ENCODE results near the gene MKLN1.

MKLN1 gene

DNA sequence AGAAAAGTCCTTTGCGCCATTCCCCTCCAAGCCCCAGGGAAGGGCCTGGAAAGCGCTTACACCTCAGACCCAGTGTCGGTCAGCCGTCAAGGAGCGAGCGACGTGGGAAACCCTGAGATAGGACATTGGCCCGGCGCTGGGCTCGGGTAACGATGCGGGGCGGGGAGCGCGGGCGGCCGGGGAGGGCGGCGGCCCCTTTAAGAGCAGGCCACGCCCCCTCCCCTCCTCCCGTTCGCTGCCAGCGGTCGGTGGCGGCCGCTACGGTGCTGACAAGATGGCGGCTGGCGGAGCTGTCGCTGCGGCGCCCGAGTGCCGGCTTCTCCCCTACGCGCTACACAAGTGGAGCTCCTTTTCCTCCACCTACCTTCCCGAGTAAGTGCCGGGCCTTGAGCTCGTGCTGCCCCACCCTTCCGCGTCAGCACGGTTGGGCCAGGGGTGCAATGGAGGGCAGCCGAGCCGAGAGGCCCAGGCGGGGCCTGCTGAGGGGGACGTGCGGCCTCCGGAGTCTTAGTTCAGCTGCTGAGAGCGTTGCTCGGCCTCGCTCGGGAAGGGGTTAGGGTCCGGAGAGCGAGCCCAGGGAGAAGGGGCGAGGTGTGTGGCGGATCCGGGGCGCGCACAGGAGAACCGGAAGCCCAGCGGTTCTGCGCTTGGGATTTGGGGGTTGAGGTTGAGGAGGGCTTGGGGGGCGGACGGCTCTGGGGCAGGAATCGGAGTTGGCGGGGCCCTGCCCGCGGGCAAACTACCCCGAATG lies at the start of gene MKLN1:
TSS of gene MKLN1 (plus strand) at position 251 of the 751 bp plus-strand sequence. CDS start at position 275, 24 bp downstream.
- ATAC-seq, result peak; percentile 95 to 96

DNA sequence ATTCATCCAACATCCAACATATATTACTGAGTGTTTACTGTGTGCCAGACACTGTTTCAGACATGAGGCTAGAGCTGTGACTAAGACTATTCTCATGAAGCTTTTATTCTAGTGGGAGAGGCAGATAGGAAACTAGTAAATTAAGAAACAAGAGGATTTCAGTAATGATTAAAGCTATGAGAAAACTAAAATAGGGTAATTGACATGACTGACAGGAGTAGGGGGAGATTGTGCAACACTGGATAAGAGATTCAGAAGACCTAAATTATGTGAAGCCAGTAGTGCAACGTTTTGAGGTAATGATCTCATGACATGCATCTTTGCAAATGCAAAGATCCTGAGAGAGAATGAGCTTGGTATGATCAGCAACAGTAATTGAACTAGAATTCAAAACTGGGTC lies 48.6 kb upstream of the MKLN1 start:
- no peak for ATAC-seq

DNA sequence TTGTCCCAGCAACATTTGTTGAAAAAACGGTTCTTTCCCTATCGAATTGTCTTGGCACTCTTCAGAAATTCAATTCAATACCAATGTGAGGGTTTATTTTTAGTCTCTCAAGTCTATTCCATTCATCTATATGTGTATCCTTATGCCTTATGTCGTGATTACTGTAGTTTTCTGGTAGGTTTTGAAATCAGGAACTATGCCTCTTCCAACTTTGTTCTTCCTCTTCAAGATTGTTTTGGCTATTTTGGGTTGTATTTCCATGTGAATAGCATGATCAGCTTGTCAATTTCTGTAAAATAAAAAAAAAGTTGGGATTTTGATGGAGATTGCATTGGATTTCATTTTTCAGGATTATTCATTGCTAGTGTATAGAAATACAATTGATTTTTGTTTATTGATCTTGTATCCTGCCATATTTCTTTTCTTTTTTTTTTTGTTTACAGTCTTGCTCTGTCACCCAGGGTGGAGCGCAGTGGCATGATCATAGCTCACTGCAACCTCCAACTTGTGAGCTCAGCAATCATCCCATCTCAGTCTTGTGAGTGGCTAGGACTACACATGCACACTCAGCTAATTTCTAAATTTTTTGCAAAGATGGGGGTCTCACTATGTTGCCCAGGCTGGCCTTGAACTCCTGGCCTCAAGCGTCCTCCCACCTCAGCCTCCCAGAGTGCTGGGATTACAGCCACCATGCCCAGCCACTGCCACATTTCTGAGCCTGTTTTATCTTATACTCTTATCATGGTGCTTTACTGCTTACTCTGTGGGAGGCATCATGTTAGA lies 46.2 kb upstream of the MKLN1 start:
- no peak for ATAC-seq

DNA sequence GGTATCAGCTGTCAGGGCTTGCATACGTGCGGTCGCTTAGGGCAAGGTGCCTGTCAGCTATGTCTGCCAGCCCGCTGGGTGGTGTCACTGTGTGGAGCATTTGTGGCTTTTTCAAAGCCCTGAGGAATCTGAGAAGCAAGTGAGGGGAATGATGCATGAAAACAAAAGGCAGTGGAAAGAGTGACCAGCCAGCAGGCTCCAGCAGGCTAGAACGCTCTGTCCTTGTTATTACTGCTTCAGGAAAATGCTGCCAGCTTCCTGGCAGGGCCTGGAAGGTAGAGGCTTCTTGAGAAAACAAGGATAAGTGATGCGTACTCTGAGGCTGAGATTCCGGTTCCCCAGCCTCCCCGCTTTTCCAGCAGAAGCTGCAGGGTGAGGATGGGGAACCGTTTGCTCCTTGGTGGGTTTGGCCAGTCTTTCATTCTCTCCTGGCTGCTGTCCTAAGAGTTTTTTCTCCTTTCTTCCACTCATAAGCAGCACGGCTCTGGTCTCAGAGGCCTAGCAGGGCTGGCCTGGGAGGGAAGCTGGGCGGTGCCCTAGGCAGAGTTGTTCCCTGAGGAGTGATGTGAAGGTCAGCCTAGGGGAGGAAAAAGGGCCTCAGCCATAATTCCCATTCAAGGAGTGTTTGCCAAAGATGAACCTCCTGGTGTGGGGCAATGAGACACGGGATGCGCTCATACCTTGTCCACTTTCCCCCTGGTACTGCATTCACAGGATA lies 42.8 kb upstream of the MKLN1 start:
- ATAC-seq, result no peak

DNA sequence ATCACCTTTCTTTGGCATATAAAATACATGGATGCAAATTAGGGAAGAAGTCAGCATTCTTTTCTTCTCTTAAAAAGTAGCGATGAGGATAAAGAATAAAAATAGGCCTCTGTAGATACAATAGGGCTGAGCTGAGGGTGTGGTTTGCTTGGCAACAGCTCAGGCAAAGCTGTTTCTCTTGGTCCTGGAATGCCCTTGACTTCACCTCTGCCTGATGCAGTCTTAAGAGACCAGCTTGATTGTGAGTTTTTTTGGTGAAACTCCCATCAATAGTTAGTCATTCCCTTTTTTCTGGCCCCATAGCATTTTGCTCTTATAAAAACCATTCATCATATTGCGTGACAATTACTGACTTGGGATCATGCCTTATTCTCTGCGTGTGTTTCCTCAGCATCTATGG lies 42.1 kb upstream of the MKLN1 start:
- no peak for ATAC-seq

DNA sequence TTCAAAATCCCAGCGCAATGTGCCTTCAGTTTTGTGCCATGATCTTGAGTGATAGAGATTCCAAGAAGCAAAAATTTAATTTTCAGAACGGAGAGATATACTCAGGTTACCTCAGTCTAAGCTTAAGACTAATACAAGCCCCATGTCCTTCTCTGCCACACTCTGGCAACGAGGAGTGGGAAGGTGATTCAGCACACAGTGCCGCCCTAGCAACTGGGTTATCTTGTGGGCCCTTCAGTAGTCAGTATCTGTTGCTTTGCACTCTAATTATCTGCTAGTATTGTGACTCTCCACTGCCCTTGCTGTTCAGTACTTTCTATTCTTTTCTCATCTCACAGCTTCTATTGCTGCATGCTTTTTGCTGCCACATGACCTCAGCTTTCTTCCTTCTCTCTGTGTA lies 39.2 kb upstream of the MKLN1 start:
- ATAC-seq, result no peak

DNA sequence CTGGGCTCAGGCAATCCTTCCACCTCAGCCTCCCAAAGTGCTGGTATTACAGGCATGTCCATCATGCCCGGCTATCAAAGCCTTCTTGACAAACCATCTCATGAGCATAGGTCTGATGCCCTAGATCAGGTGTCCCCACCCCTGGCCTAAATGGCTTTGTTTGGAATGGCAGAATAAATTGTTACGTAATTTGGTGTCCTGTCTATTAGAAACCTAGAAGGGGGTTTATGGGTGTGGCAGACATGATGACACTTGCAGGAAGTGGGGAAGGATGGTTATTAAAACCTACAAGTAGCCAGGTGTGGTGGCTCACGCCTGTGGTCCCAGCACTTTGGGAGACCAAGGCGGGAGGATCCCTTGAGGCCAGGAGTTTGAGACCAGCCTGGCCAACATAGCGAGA lies 38.6 kb upstream of the MKLN1 start:
- ATAC-seq, result no peak

DNA sequence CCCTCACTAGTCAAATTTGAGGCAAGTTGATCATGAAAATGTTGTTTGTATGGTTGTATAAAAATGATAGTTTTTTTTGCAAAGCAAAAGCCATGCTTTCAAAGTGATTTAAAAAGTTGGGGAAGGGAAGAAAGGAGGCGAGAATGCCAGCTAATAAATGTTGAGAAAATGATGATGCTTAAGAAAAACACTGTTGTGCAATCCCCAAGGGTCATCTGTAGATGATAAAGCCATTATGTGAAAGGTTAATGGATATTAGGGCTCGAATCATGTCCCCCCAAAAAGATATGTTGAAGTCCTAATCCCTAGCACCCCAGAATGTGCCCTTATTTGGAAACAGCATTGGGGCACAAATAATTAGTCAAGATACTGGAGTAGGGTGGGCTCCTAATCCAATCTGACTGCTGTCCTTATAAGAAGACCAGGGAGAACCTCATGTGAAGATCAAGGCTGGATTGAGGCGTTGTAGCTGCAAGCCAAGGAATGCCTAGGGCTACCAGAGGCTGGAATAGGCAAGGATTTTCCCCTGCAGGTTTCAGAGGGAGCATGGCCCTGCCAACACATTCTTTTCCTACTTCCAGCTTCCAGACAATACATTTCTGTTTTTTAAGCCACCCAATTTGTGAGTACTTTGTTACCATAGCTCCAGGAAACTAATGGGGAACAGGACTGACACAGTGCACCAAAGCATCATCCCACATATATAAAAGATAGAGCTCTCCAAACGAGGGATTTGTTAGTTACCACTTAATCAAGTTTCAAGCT lies 35.4 kb upstream of the MKLN1 start:
- no peak for ATAC-seq

DNA sequence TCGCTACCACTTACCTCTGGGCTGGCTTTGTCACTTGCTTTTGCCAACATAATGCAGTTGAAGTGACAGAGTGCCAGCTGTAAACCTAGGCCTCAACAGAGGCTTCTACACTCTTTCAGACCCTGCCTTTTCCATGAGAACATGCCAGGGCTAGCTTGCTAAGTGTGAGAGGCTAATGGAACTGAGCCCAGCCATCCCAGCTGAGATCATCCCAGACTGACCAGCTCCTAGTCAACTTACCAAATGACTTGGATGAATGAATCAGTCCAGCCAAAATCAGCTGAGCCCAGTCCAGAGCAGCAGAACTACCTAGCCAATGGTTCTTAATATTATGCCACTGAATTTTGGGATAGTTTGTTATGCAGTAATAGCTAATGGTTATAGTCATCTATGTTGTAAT lies 34.7 kb upstream of the MKLN1 start:
- no peak for ATAC-seq

DNA sequence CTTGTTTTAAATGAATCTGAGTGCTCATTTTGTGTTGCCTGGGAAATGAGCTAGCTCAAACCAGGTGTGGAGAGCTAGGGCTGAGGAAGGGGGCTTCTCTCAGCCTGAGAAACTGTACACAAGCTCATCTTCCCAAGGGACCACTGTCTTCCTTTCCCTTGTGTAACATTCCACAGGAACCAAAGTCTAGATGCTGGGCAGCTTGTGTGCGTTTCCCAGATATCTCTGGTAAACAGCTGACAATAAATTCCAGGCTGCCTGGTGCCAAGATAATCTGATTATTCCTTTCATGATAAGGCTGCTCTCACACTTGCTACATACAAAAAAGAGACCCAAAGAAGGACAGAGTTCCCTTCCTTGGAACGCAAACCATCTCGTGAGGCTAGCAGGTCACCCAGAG lies 33.1 kb upstream of the MKLN1 start:
- no peak for ATAC-seq

DNA sequence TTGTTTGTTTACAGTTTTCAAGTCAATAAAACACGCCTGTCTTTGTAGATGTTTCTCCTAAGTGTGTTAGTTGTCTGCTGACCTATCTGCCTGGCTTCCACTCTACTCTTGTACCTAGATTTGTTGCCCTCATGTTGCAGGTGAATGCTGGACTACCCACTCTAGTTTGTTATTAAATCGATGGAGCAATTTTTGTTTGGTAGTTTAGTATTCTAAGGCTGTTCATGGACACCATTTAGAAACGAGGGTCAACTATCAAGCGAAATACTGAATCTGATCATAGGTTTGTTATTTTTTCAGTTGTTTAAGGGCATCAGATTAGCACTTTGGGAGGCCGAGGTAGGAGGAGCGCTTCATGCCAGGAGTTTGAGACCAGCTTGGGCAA lies 29.1 kb upstream of the MKLN1 start:
- no peak for ATAC-seq

DNA sequence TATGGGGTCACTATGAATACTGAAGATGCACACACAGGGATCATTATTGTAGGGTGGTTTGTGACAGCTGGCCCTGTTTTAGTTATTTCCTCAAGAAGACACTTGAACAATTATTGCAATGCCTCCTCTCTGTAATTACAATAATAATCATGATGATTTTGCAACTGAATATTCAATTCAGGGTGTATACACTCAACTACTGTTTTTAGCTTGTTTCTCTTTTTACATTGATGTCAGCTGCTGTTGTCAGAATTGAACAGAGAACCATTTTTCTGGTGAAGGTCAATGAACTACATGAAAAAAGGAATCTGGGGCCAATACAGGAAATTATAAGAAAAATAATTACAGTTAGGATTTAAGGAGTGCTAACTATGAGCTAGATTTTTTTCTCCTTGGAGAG lies 28.6 kb upstream of the MKLN1 start:
- no peak for ATAC-seq

DNA sequence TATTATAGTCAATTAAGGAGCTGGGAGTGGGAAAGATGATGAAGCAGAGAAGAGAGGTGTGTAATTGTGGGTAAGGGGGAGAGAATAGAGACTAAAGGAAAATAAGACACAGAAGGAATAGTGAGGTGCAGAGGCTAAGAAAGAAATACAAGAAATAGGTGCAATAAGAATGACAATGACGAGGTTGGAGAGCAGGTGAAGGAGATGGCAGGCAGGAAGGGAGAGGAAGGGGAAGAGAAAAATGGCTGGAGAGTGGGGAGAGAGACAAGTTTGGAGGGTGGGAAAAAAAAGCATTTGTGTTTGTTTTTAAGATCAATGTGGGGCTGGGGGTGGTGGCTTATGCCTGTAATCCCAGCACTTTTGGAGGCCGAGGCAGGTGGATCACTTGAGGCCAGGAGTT lies 27.6 kb upstream of the MKLN1 start:
- ATAC-seq, result no peak

DNA sequence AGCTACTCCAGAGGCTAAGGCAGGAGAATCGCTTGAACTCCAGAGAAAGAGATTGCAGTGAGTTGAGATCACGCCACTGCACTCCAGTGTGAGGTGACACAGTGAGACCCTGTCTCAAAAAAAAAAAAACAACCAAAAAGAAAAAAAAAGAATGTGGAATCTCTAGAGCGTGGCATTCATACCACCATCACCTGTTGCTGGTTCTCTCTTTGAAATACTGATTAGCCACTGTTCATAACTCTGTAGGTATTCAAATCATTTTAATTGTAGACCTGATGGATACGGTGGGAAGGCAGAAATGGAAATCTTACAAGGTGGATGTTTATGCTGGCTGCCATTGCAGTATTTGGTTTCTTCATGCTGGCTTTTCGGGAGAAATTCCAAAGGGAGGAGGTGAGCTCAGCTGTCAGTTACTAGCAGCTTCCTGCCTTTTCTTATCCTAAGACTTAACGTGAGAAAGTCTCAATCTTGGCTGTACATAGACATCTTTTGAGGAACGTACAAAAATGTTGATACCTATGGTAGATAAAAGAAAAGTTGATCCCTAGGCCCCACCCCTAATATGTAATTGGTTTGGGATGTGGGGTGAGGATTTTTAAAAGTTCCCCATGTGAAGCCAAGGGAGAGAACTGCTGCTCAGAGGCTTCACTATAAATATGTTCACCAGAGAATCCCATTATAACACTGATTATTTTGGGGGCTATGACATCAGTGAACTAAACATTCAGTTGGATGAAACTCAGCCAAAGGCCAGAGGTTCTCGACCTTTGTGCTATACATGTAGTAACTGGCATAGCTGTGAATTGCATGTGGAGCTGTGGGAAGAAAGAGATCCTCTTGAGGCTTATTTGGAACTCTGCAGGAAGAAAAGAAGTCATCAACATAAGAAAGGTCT lies 26.9 kb upstream of the MKLN1 start:
- ATAC-seq, result no peak

DNA sequence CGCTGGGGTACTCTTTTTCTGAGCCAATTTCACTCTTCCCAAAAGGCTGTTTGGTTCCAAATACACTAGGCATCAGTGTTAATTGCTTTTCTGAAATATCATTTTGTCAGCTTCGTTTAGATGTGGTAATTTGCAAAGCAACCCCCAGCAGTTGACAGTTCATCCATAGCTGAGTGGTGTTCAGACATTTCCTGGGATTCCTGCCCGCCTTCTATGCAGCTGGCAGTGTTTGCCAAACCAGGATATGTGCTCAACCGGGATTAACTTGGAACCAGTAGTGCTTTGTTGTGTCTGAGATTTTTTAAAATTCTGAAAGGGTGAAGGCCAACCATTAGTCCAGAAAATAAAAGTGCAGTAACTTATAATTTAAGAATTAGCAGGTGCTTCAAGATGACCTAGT lies 25.2 kb upstream of the MKLN1 start:
- ATAC-seq, result no peak

DNA sequence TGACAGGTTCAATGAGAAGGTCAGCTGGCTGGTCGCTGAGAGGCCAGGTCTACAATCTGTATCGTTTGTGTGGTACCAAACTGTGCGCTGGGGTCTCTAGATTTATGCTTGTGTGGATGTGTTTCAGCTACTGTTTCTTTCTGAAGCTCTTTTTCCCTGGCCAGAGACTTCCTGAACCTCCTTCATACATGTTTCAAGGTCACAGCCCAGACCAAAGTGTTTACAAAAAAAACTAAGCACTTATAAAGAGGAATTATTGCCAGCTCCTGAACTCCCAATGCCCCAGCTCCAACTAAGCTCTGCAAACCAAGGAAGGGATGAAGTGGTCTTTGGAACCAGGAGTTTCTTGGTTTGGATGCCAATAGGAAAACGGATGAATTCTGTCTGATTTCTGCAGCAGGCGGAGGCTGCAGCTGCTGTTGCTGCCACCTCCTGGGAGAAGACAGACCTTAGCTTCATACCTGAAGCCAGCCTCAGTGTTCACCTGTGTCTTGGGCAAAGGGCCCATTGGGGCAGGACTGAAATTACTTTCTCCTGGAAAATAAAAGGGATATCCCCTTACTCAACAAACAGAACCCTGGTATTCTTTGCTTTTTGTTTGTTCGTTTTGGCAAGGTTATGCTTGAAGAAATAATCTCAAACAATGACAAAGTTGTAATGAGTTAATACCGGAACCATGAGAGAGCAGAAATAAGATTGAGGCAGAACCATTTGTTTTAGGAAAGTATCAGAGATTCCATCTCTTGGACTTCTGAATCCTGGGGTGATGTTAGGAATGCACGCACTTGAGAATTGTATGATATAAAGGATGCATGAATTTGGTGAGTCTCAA lies 24.6 kb upstream of the MKLN1 start:
- ATAC-seq, result no peak

DNA sequence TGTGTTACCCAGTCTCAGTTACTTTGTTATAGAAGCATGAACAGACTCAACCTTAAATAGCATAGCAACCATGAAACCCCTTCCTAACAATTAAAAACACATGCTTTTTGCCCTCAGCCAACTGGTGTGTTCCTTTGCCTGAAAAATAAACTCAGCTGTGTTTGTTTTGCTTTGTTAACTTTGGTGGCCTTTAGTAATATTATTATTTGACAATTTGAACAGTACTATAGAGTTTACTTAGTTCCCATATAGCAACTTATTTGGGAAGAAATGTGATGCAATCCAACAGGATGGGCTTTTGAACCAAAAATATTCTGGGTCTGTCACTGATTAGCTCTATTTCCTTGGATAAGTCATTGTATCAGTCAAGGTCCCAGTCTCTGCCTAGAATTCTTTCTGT lies 22.5 kb upstream of the MKLN1 start:
- ATAC-seq, result no peak

DNA sequence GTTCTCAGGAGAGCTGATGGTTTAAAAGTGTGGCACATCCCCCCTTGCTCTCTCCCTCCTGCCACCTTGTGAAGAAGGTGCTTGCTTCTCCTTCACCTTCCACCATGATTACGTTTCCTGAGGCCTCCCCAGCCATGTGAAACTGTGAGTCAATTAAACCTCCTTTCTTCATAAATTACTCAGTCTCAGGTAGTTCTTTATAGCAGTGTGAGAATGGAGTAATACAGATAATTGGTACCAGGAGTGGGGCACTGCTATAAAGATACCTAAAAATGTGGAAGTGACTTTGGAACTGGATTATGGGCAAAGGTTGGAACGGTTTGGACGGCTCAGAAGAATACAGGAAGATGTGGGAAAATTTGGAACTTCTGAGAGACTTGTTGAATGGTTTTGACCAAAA lies 21.6 kb upstream of the MKLN1 start:
- peak in 1 of 2 donors; percentile 17 for ATAC-seq

DNA sequence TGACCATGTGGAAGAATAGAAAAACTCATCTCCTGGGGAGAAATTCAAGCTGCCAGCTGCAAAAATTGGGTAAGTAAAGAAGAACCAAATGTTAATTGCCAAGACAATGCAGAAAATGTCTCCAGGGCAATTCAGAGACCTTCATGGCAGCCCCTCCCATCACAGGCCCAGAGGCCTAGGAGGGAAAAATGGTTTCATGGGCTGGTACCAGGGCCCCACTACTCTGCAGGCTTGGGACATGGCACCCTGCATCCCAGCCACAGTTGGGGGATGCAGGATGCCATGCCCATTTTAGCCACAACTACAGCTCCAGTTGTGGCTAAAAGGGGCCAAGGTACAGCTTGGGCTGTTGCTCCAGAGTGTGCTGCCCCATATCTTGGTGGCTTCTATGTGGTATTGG lies 20.9 kb upstream of the MKLN1 start:
- no peak for ATAC-seq

DNA sequence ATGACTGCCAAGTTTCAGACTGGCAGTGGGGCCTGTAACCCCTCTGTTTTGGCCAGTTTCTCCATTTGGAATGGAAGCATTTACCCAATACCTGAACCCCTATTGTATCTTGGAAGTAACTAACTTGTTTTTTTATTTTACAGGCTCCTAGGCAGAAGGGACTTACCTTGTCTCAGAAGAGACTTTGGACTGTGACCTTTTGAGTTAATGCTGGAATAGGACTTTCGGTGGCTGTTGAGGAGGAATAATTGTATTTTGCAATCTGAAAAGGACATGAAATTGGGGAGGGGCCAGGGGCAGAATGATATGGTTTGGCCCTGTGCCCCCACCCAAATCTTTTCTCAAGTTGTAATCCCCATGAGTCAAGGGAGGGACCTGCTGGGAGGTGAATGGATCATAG lies 20.0 kb upstream of the MKLN1 start:
- no peak for ATAC-seq

DNA sequence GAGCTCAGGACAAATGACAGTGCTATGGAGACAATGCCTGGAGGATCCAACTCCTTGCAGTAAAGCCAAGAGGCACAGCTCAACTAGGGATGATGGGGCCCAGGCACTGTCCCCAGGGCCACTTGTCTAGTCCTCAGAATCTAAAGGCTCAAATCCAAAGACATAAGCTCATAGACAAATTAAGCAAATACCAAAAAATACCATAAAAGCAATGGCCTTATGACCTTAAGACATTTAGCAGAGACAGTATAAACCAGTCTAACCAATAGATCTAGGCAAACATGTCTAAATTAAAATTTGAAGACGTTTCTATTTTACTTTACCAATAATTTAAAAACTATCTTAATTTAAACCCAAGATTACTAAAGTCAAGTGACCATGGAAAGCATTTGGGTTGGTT lies 14.8 kb upstream of the MKLN1 start:
- no peak for ATAC-seq

Measured in activated CD4-positive, CD25-positive, alpha-beta regulatory T cell treated with anti-CD3 and anti-CD28 coated beads, Interleukin-2, amount 50 U/mL, for 24 hours (primary cell).